HepG2 (cell line): ENCODE results near the gene ODC1. TPM values are rescaled to one million over a fixed set of nuclear protein-coding genes. Genes with fewer than 3 reads are reported as not detected.

Experiments
- ATF5 ChIP-seq: sonication (generic); formaldehyde crosslinking; IDR thresholded peaks from 2 replicates; pipeline ENCODE4 v1.4.0; 2020; ENCODE audit warnings: mild to moderate bottlenecking, low read depth, missing genetic modification reagents
- CENPX ChIP-seq: sonication (generic); formaldehyde crosslinking; IDR thresholded peaks from 2 replicates; pipeline ENCODE4 v1.9.0; 2021; ENCODE audit warnings: mild to moderate bottlenecking, missing genetic modification reagents, moderate library complexity
- DNMT1 ChIP-seq: sonication (generic); formaldehyde crosslinking; IDR thresholded peaks from 2 replicates; pipeline ENCODE4 v1.5.1; 2020; ENCODE audit warnings: mild to moderate bottlenecking, missing genetic modification reagents
- FUBP1 ChIP-seq: sonication (generic); formaldehyde crosslinking; IDR thresholded peaks from 2 replicates; pipeline ENCODE4 v1.5.1; 2020; ENCODE audit warnings: missing genetic modification reagents, mild to moderate bottlenecking, borderline replicate concordance
- HNF1B ChIP-seq: sonication (generic); formaldehyde crosslinking; IDR thresholded peaks from 2 replicates; pipeline ENCODE4 v1.5.1; 2020; ENCODE audit warnings: mild to moderate bottlenecking, moderate library complexity, missing genetic modification reagents
- HNRNPK ChIP-seq: fragments of 200-400 bp; formaldehyde crosslinking; IDR thresholded peaks from 2 replicates; pipeline ENCODE4 v1.6.1; 2018; ENCODE audit warnings: low read length, low read depth, moderate library complexity, mild to moderate bottlenecking; ENCODE audit not compliant: poor library complexity, severe bottlenecking
- HNRNPLL ChIP-seq: fragments of 200-400 bp; formaldehyde crosslinking; IDR thresholded peaks from 2 replicates; pipeline ENCODE4 v1.6.1; 2017; ENCODE audit warnings: mild to moderate bottlenecking, low read depth, low read length; ENCODE audit not compliant: poor library complexity, severe bottlenecking
- IKZF1 ChIP-seq: fragments of 450-650 bp; IDR thresholded peaks from 2 replicates; pipeline ENCODE4 v1.7.1; 2016
- KMT2B ChIP-seq: IDR thresholded peaks from 2 replicates; pipeline ENCODE4 v1.6.1; 2016; ENCODE audit warnings: missing genetic modification reagents, missing compliant biosample characterization
- NFIB ChIP-seq: sonication (generic); formaldehyde crosslinking; IDR thresholded peaks from 2 replicates; pipeline ENCODE4 v1.9.0; 2021; ENCODE audit warnings: missing genetic modification reagents, mild to moderate bottlenecking, borderline replicate concordance
- NFKBIZ ChIP-seq: IDR thresholded peaks from 2 replicates; pipeline ENCODE4 v1.6.1; 2018; ENCODE audit warnings: missing genetic modification reagents, missing compliant biosample characterization
- NKX3-1 ChIP-seq: sonication (generic); formaldehyde crosslinking; IDR thresholded peaks from 2 replicates; pipeline ENCODE4 v1.5.0; 2020; ENCODE audit warnings: missing genetic modification reagents
- PRMT3 ChIP-seq: sonication (generic); formaldehyde crosslinking; IDR thresholded peaks from 2 replicates; pipeline ENCODE4 v1.8.1; 2022; ENCODE audit warnings: low read depth, mild to moderate bottlenecking, moderate library complexity, missing genetic modification reagents, borderline replicate concordance
- REXO4 ChIP-seq: sonication (generic); formaldehyde crosslinking; IDR thresholded peaks from 2 replicates; pipeline ENCODE4 v1.8.0; 2022; ENCODE audit warnings: missing genetic modification reagents, mild to moderate bottlenecking, borderline replicate concordance
- RNF219 ChIP-seq: sonication (generic); formaldehyde crosslinking; IDR thresholded peaks from 2 replicates; pipeline ENCODE4 v1.5.0; 2020; ENCODE audit warnings: mild to moderate bottlenecking, missing genetic modification reagents
- SNRNP70 ChIP-seq: fragments of 200-400 bp; formaldehyde crosslinking; IDR thresholded peaks from 2 replicates; pipeline ENCODE4 v1.6.1; 2017; ENCODE audit warnings: mild to moderate bottlenecking, low read depth, low read length, moderate library complexity
- TCF7L2 ChIP-seq: IDR thresholded peaks from 2 replicates; pipeline ENCODE4 v1.6.1; 2011; ENCODE audit warnings: mild to moderate bottlenecking, low read depth, low read length, moderate library complexity
- YY1 ChIP-seq: IDR thresholded peaks from 2 replicates; pipeline ENCODE4 v1.6.1; 2011; ENCODE audit warnings: low read length, low read depth, moderate library complexity, mild to moderate bottlenecking; ENCODE audit not compliant: insufficient read depth, insufficient replicate concordance
- ZFAT ChIP-seq: sonication (generic); formaldehyde crosslinking; conservative IDR thresholded peaks from 2 replicates; pipeline ENCODE4 v1.8.1; 2023; ENCODE audit warnings: missing genetic modification reagents, inconsistent platforms
- ZNF10 ChIP-seq: sonication (generic); formaldehyde crosslinking; IDR thresholded peaks from 2 replicates; pipeline ENCODE4 v1.4.0; 2020; ENCODE audit warnings: mild to moderate bottlenecking, low read depth, missing genetic modification reagents, borderline replicate concordance
- ZNF225 ChIP-seq: sonication (generic); formaldehyde crosslinking; IDR thresholded peaks from 2 replicates; pipeline ENCODE4 v1.4.0; 2020; ENCODE audit warnings: mild to moderate bottlenecking, missing genetic modification reagents
- ZNF234 ChIP-seq: sonication (generic); formaldehyde crosslinking; conservative IDR thresholded peaks from 2 replicates; pipeline ENCODE4 v1.5.1; 2020; ENCODE audit warnings: mild to moderate bottlenecking, missing genetic modification reagents
- ZNF441 ChIP-seq: sonication (generic); formaldehyde crosslinking; IDR thresholded peaks from 2 replicates; pipeline ENCODE4 v1.7.0; 2021; ENCODE audit warnings: missing genetic modification reagents, borderline replicate concordance
- polyA plus RNA-seq, 8 experiments: library from polyadenylated mRNA; depleted of rRNA in 3 of 8; stranded (reverse) in 7 of 8; unstranded in 1 of 8; fragments of >200 nt; fragmentation: Illumina TruSeq in 4 of 8; extraction: Trizol in 4 of 8; gene quantifications; 2 replicates each; pipeline versions ENCODE4 v1.2.1 to v1.2.3, GENCODE V29; 2011 to 2016; ENCODE audit warnings: low read depth in 4 of 8, missing spikeins in 1 of 8, mixed read lengths in 1 of 8; ENCODE audit not compliant: insufficient read depth in 1 of 8
- total RNA-seq, 5 experiments: library from RNA; depleted of rRNA; stranded (reverse); fragments of >200 nt; fragmentation: Illumina TruSeq; extraction: Trizol; gene quantifications; 2 replicates each; pipeline ENCODE4 v1.2.3, GENCODE V29; 2016; ENCODE audit warnings: low read depth in 1 of 5

The ODC1 gene
- total and polyA plus RNA-seq, 2 of the 13 experiments (the other 11 are each of a cell fraction or from before 2014, with no cell fraction given): 142 to 371 TPM

GRCh38 chr2:10434886-10435819 lies 13.0 kb downstream of the ODC1 start (continued):
- TF ChIP-seq HNF1B (CRISPR knock-in tag) (peak; percentile 72), IKZF1 (no peak), FUBP1 (CRISPR knock-in tag) (no peak), NFIB (CRISPR knock-in tag) (no peak), NKX3-1 (CRISPR knock-in tag) (no peak), PRMT3 (CRISPR knock-in tag) (no peak), HNRNPK (no peak), TCF7L2 (no peak), ATF5 (CRISPR knock-in tag) (no peak), ZNF225 (CRISPR knock-in tag) (no peak), KMT2B (CRISPR knock-in tag) (0 out of 2 replicates have a peak, but pooled peaks have one; percentile 29), ZNF441 (no peak), ZNF234 (CRISPR knock-in tag) (no peak), HNRNPLL (peak; percentile 44), YY1 (peak; percentile 74), CENPX (no peak), SNRNP70 (no peak), REXO4 (CRISPR knock-in tag) (no peak), DNMT1 (no peak; the same call in 1 of the 2 replicates), ZFAT (CRISPR knock-in tag) (no peak), RNF219 (no peak), ZNF10 (CRISPR knock-in tag) (no peak), NFKBIZ (CRISPR knock-in tag) (no peak)
